CD4-positive, alpha-beta T cell treated with Interleukin-6 at 100 ng/mL for 8 hours (primary cell): ENCODE results near the gene INPP4B.
"Not testable (repeated sequence)": the region's sequence is repeated elsewhere in the genome, so short reads cannot be mapped to it uniquely, and the experiment has no call there.

ENCODE experiments used
- DNase-seq: peaks from one replicate; pipeline ENCODE4 v3.0.0-alpha.2; 2020; ENCODE audit warnings: mixed read lengths, low spot score

Gene INPP4B

GRCh38 chr4:142077048-142077447, 769.1 kb downstream of the INPP4B start:
- DNase-seq = no peak

GRCh38 chr4:142068304-142068703, 777.8 kb downstream of the INPP4B start:
- not testable (repeated sequence) for DNase-seq

GRCh38 chr4:142066562-142066961, 779.5 kb downstream of the INPP4B start:
- DNase-seq = not testable (repeated sequence)

GRCh38 chr4:142065086-142065647, 780.9 kb downstream of the INPP4B start:
- no peak for DNase-seq

GRCh38 chr4:142064181-142064580, 781.9 kb downstream of the INPP4B start:
- DNase-seq = no peak

- no peak for DNase-seq
Measured at GRCh38 chr4:142045996-142046395, 800.1 kb downstream of the INPP4B start.

- no peak for DNase-seq
Measured at GRCh38 chr4:142044271-142044670, 801.8 kb downstream of the INPP4B start.

GRCh38 chr4:142043509-142043908, 802.6 kb downstream of the INPP4B start:
- DNase-seq = no peak

- DNase-seq = no peak
Measured at GRCh38 chr4:142041788-142042187, 804.3 kb downstream of the INPP4B start.

- DNase-seq = no peak
Measured at GRCh38 chr4:142040043-142040442, 806.1 kb downstream of the INPP4B start.

GRCh38 chr4:142036795-142037583, 809.1 kb downstream of the INPP4B start:
- DNase-seq = no peak

- DNase-seq = no peak
Measured at GRCh38 chr4:142035566-142035965, 810.5 kb downstream of the INPP4B start.

GRCh38 chr4:142034101-142034500, 812.0 kb downstream of the INPP4B start:
- DNase-seq = no peak

- no peak for DNase-seq
Measured at GRCh38 chr4:142030010-142030409, 816.1 kb downstream of the INPP4B start.

- DNase-seq = no peak
Measured at GRCh38 chr4:142021761-142022160, 824.3 kb downstream of the INPP4B start.

- DNase-seq = no peak
Measured at GRCh38 chr4:142021181-142021580, 824.9 kb downstream of the INPP4B start.

GRCh38 chr4:142016031-142016430, 830.1 kb downstream of the INPP4B start:
- DNase-seq = no peak

GRCh38 chr4:142009751-142010150, 836.4 kb downstream of the INPP4B start:
- no peak for DNase-seq

- no peak for DNase-seq
Measured at GRCh38 chr4:142005519-142005918, 840.6 kb downstream of the INPP4B start.

- no peak for DNase-seq
Measured at GRCh38 chr4:141999446-142000143, 846.5 kb downstream of the INPP4B start.

GRCh38 chr4:141995056-141995455, 851.0 kb downstream of the INPP4B start:
- no peak for DNase-seq

- no peak for DNase-seq
Measured at GRCh38 chr4:141977433-141977832, 868.7 kb downstream of the INPP4B start.
